Sigmoid colon (tissue), 7 donors: Measurements from ENCODE around the gene MTPN. TPM values are rescaled to one million over a fixed set of nuclear protein-coding genes. Genes with fewer than 3 reads are reported as not detected.
A peak's percentile ranks its signal among the peaks of the same experiment; 100 is the strongest.

Source experiments
- DNase-seq: peaks from one replicate; pipeline ENCODE4 v3.0.0-alpha.2; 2019
- H3K27ac ChIP-seq, 4 donors: fragments of 200-600 bp; sonication (generic); one replicate each; pipeline ENCODE4 v1.5.1; 2016 to 2019; ENCODE audit warnings: mild to moderate bottlenecking in 1 of 4
- H3K27me3 ChIP-seq, 3 donors: fragments of 200-600 bp; sonication (generic); one replicate each; pipeline ENCODE4 v1.5.1; 2019; ENCODE audit warnings: mild to moderate bottlenecking in 1 of 3
- H3K36me3 ChIP-seq, 4 donors: fragments of 200-600 bp; sonication (generic); one replicate each; pipeline ENCODE4 v1.5.1; 2016 to 2019
- H3K4me1 ChIP-seq, 4 donors: fragments of 200-600 bp; sonication (generic); one replicate each; pipeline ENCODE4 v1.5.1; 2017 to 2019
- H3K4me3 ChIP-seq, 4 donors: fragments of 200-600 bp; sonication (generic); one replicate each; pipeline ENCODE4 v1.5.1; 2017 to 2019; ENCODE audit warnings: mild to moderate bottlenecking in 2 of 4, moderate library complexity in 1 of 4
- H3K9me3 ChIP-seq, 4 donors: fragments of 200-600 bp in 3 of 4; sonication (generic) in 3 of 4; one replicate each; pipeline versions ENCODE4 v1.5.1 to v1.6.1; 2013 to 2019
- CTCF ChIP-seq, 4 experiments: fragments of 450-650 bp in 3 of 4; fragments of 200-600 bp in 1 of 4; IDR thresholded peaks; one replicate each; pipeline ENCODE4 v1.5.1; 2016 to 2019; ENCODE audit warnings: antibody characterized with exemption in 4 of 4, mild to moderate bottlenecking in 3 of 4, moderate library complexity in 2 of 4
- EP300 ChIP-seq, 4 donors: sonication (generic); formaldehyde crosslinking; IDR thresholded peaks; one replicate each; pipeline ENCODE4 v1.6.1; 2017; ENCODE audit warnings: antibody characterized with exemption in 4 of 4
- POLR2A ChIP-seq, 2 donors: fragments of 450-650 bp; IDR thresholded peaks; one replicate each; pipeline ENCODE4 v1.6.1; 2016; ENCODE audit warnings: antibody characterized with exemption in 2 of 2, mild to moderate bottlenecking in 2 of 2, moderate library complexity in 2 of 2
- POLR2AphosphoS5 ChIP-seq, 4 donors: sonication (generic); formaldehyde crosslinking; IDR thresholded peaks; one replicate each; pipeline ENCODE4 v1.6.1; 2017; ENCODE audit warnings: antibody characterized with exemption in 4 of 4
- WGBS, 2 donors: extraction: QIAGEN DNeasy Blood & Tissue Kit; methylation state at CpG; one replicate each; pipeline ENCODE4 v1.1.7; 2013; 5-methylcytosine and 5-hydroxymethylcytosine counted together
- intact Hi-C: fragments of 100-400 bp; cut with DNase I; formaldehyde crosslinking; loops from one replicate; pipeline ENCODE4 v1.15.1; 2023
- polyA plus RNA-seq, 3 donors: library from polyadenylated mRNA; stranded (reverse); fragments of 200-250 nt; gene quantifications; one replicate each; pipeline ENCODE4 v1.2.3, GENCODE V29; 2013
- total RNA-seq, 4 donors: library from RNA; depleted of rRNA; stranded (reverse); fragments of >200 nt; gene quantifications; one replicate each; pipeline ENCODE4 v1.1.0, GENCODE V29; 2016
- donor health status: healthy with polysubstance abuse.
- donor health status: Bipolar disorder and iron deficiency.
- donor health status: healthy.

MTPN gene
- total and polyA plus RNA-seq, 7 donors = 65.5 to 96.7 (median 79.5) TPM

- WGBS, 2 donors = 83 to 88% methylated on average over 3 of the region's 3 CpGs
- TF ChIP-seq EP300 (IDR thresholded peaks at IDR 0.05) (no peak), POLR2A (IDR thresholded peaks at IDR 0.05) (no peak), CTCF (IDR thresholded peaks at IDR 0.05) (no peak), POLR2AphosphoS5 (IDR thresholded peaks at IDR 0.05) (no peak)
- Histone ChIP-seq H3K27ac (peak overlapping the region in 2 of 4 donors; percentile 65 to 66), H3K9me3 (no peaks in the 10 kb centered on the region), H3K4me1 (peaks cover 0 to 48% (median 38%) of the 10 kb centered on the region in 4 donors), H3K36me3 (peaks cover 0 to 3% (median 0%) of the 10 kb centered on the region in 4 donors), H3K27me3 (no peaks in the 10 kb centered on the region), H3K4me3 (no peak overlapping the region)
- DNase-seq = no peak
- intact Hi-C loops = no loop called here
These were observed 47.4 kb downstream of the MTPN start for GRCh38 chr7:135929722-135930141.

- H3K9me3 ChIP-seq = no peaks in the 10 kb centered on the region
- H3K27me3 ChIP-seq = no peaks in the 10 kb centered on the region
- TF ChIP-seq EP300 (IDR thresholded peaks at IDR 0.05) (no peak), POLR2AphosphoS5 (IDR thresholded peaks at IDR 0.05) (no peak), CTCF (IDR thresholded peaks at IDR 0.05) (no peak), POLR2A (IDR thresholded peaks at IDR 0.05) (no peak)
- peak overlapping the region in 1 of 4 donors; percentile 65 for H3K27ac ChIP-seq
- intact Hi-C loops = no loop called here
- H3K4me1 ChIP-seq = peaks cover 0 to 43% (median 33%) of the 10 kb centered on the region in 4 donors
- 79 to 96% methylated on average over 2 of the region's 2 CpGs for WGBS, 2 donors
- no peak overlapping the region for H3K4me3 ChIP-seq
- no peak for DNase-seq
- peaks cover 0 to 3% (median 0%) of the 10 kb centered on the region in 4 donors for H3K36me3 ChIP-seq
These were observed 47.9 kb downstream of the MTPN start for GRCh38 chr7:135929249-135929648.

- Histone ChIP-seq H3K4me3 (no peak overlapping the region), H3K36me3 (peaks cover 0 to 3% (median 0%) of the 10 kb centered on the region in 4 donors), H3K27me3 (no peaks in the 10 kb centered on the region), H3K9me3 (no peaks in the 10 kb centered on the region), H3K27ac (no peak overlapping the region), H3K4me1 (peaks cover 0 to 35% (median 25%) of the 10 kb centered on the region in 4 donors)
- no peak for DNase-seq
- intact Hi-C loops = no loop called here
- TF ChIP-seq POLR2AphosphoS5 (IDR thresholded peaks at IDR 0.05) = no peak
These were observed 49.0 kb downstream of the MTPN start for GRCh38 chr7:135928136-135928535.

GRCh38 chr7:135925210-135925609 lies 51.9 kb downstream of the MTPN start:
- H3K27me3 ChIP-seq = no peaks in the 10 kb centered on the region
- peaks cover 0 to 19% (median 13%) of the 10 kb centered on the region in 4 donors for H3K4me1 ChIP-seq
- no peak for TF ChIP-seq POLR2A (IDR thresholded peaks at IDR 0.05)
- TF ChIP-seq EP300 (IDR thresholded peaks at IDR 0.05) = no peak
- no peak for TF ChIP-seq CTCF (IDR thresholded peaks at IDR 0.05)
- no peak for TF ChIP-seq POLR2AphosphoS5 (IDR thresholded peaks at IDR 0.05)
- WGBS, 2 donors = 86 to 90% methylated on average over 3 of the region's 3 CpGs
- peaks cover 0 to 3% (median 0%) of the 10 kb centered on the region in 4 donors for H3K36me3 ChIP-seq
- no peak overlapping the region for H3K27ac ChIP-seq
- DNase-seq = no peak
- intact Hi-C loops = no loop called here
- H3K4me3 ChIP-seq = no peak overlapping the region
- H3K9me3 ChIP-seq = no peaks in the 10 kb centered on the region

- Histone ChIP-seq H3K4me3 (no peak overlapping the region), H3K9me3 (no peaks in the 10 kb centered on the region), H3K4me1 (peaks cover 0 to 10% (median 5%) of the 10 kb centered on the region in 4 donors), H3K27ac (no peak overlapping the region), H3K27me3 (no peaks in the 10 kb centered on the region), H3K36me3 (peaks cover 0 to 3% (median 0%) of the 10 kb centered on the region in 4 donors)
- TF ChIP-seq EP300 (IDR thresholded peaks at IDR 0.05) (no peak), POLR2A (IDR thresholded peaks at IDR 0.05) (no peak), POLR2AphosphoS5 (IDR thresholded peaks at IDR 0.05) (no peak), CTCF (IDR thresholded peaks at IDR 0.05) (no peak)
- intact Hi-C loops = no loop called here
- no peak for DNase-seq
- WGBS, 2 donors = 62 to 83% methylated on average over 3 of the region's 3 CpGs
These were observed 52.9 kb downstream of the MTPN start for GRCh38 chr7:135924302-135924701.
